ENCODE data around the gene TGFBR3.

DNA sequence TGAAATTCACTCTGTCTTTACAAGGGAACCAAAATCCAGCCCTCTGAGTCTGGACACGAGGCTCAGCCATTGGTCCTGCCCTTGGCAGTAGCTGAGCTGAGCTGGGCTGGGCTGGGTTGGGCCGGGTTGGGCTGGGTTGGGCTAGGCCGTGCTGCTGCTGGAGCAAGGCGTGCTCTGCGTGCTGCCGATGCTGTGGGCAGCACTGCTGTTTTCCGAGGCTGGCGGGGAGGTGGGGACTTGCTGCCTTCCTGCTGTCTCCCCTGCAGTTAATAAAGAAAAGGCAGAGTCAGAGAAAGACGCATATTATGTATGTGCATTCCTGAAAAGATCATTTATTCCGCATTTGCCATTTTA, 202.4 kb downstream of the TGFBR3 start:
- TF ChIP-seq EZH2phosphoT487 (IDR thresholded peaks at IDR 0.05; ENCODE audit: insufficient read depth, low read depth) (no peak), EZH2 (IDR thresholded peaks at IDR 0.05; ENCODE audit: insufficient read depth, poor library complexity, severe bottlenecking) (no peak)

Data from GM23248 (cell line).